H1 (cell line): Measurements from ENCODE around the gene ZBP1. TPM values are rescaled to one million over a fixed set of nuclear protein-coding genes. Genes with fewer than 3 reads are reported as not detected.

Experiments used
- CTCF ChIA-PET: fragments of 300-600 bp; sonication (Branson Sonifier 250); formaldehyde crosslinking; loops from one replicate; lab custom pipeline; 2021; ENCODE audit not compliant: partially characterized antibody; lab: Charles Lee
- POLR2A ChIA-PET: fragments of 300-600 bp; sonication (Branson Sonifier 250); formaldehyde crosslinking; loops from one replicate; lab custom pipeline; 2021; ENCODE audit warnings: inconsistent platforms; ENCODE audit not compliant: partially characterized antibody; lab: Charles Lee
- DNase-seq, 2 experiments: peaks; one replicate each; pipeline versions ENCODE4 v3.0.0 to v3.0.0-alpha.2; 2010 to 2022; ENCODE audit warnings: low spot score in 2 of 2, low read depth in 1 of 2, mixed read lengths in 1 of 2
- FAIRE-seq: peaks from 2 replicates; lab custom pipeline; 2011; peaks lifted over from hg19 to GRCh38; lab: Jason Lieb, UNC
- H2AFZ ChIP-seq: 2 replicates; pipeline ENCODE4 v1.8.1; 2012; ENCODE audit warnings: low read length, inconsistent platforms
- H2AK5ac ChIP-seq: 2 replicates; pipeline ENCODE4 v1.6.1; 2013; ENCODE audit warnings: low read depth, low read length
- H2BK120ac ChIP-seq: replicated peaks from 2 replicates; pipeline ENCODE3; 2013; ENCODE audit warnings: low read depth, low read length, inconsistent platforms
- H2BK12ac ChIP-seq: 2 replicates; pipeline ENCODE4 v1.6.1; 2013; ENCODE audit warnings: low read depth, low read length
- H2BK15ac ChIP-seq: 2 replicates; pipeline ENCODE4 v1.6.1; 2013; ENCODE audit warnings: low read length
- H2BK20ac ChIP-seq: 2 replicates; pipeline ENCODE4 v1.6.1; 2013; ENCODE audit warnings: low read length
- H2BK5ac ChIP-seq: 2 replicates; pipeline ENCODE4 v1.6.1; 2013; ENCODE audit warnings: low read depth, low read length
- H3K14ac ChIP-seq: 2 replicates; pipeline ENCODE4 v1.6.1; 2013; ENCODE audit warnings: inconsistent platforms; ENCODE audit not compliant: insufficient read length
- H3K18ac ChIP-seq: 2 replicates; pipeline ENCODE4 v1.6.1; 2013; ENCODE audit warnings: low read length; ENCODE audit errors: extremely low read depth
- H3K23ac ChIP-seq: 2 replicates; pipeline ENCODE4 v1.6.1; 2013; ENCODE audit warnings: inconsistent platforms; ENCODE audit not compliant: insufficient read length
- H3K23me2 ChIP-seq: 2 replicates; pipeline ENCODE4 v1.6.1; 2013; ENCODE audit warnings: low read depth, low read length
- H3K27ac ChIP-seq: 2 replicates; pipeline ENCODE4 v1.6.1; 2011; ENCODE audit warnings: low read depth, low read length, inconsistent platforms
- H3K27me3 ChIP-seq, 4 experiments: replicated peaks in 1 of 4; 1 replicate in 1 of 4; 2 replicates in 3 of 4; pipeline versions ENCODE4 v1.6.1 to v1.8.1; 2011 to 2013; ENCODE audit warnings: low read length in 3 of 4, mild to moderate bottlenecking in 3 of 4, inconsistent platforms in 2 of 4, mixed read lengths in 2 of 4, moderate library complexity in 1 of 4; ENCODE audit not compliant: control insufficient read depth in 3 of 4, insufficient read depth in 3 of 4; ENCODE audit errors: extremely low read depth in 1 of 4
- H3K36me3 ChIP-seq, 4 experiments: 2 replicates each; pipeline versions ENCODE4 v1.6.1 to v1.8.1; 2011 to 2013; ENCODE audit warnings: mild to moderate bottlenecking in 4 of 4, low read length in 3 of 4, moderate library complexity in 2 of 4, control low read depth in 1 of 4, inconsistent platforms in 1 of 4; ENCODE audit not compliant: insufficient read depth in 4 of 4, control insufficient read depth in 2 of 4
- H3K4ac ChIP-seq: replicated peaks from 2 replicates; pipeline ENCODE3; 2013; ENCODE audit warnings: low read length, low read depth, mixed read lengths, inconsistent platforms; ENCODE audit not compliant: insufficient read length
- H3K4me1 ChIP-seq, 4 experiments: replicated peaks in 1 of 4; 1 replicate in 1 of 4; 2 replicates in 3 of 4; pipeline versions ENCODE4 v1.6.1 to v1.8.1; 2011 to 2013; ENCODE audit warnings: low read length in 3 of 4, inconsistent platforms in 2 of 4, mixed read lengths in 1 of 4; ENCODE audit not compliant: insufficient read depth in 4 of 4, control insufficient read depth in 3 of 4
- H3K4me2 ChIP-seq, 2 experiments: 2 replicates each; pipeline versions ENCODE4 v1.6.1 to v1.8.1; 2011 to 2013; ENCODE audit warnings: low read depth in 2 of 2, low read length in 2 of 2, control low read depth in 1 of 2, inconsistent platforms in 1 of 2, mild to moderate bottlenecking in 1 of 2; ENCODE audit not compliant: insufficient read depth in 1 of 2
- H3K4me3 ChIP-seq, 4 experiments: fragments of 200-600, 300-600 bp in 1 of 4; sonication (generic), shearing (Covaris generic), sonication (Bioruptor Twin) in 1 of 4; 2 replicates each; pipeline versions ENCODE4 v1.5.1 to v1.8.1; 2011 to 2016; ENCODE audit warnings: low read length in 4 of 4, low read depth in 3 of 4, control low read depth in 2 of 4, inconsistent platforms in 2 of 4, mild to moderate bottlenecking in 2 of 4, mixed read lengths in 1 of 4, moderate library complexity in 1 of 4; ENCODE audit not compliant: insufficient read depth in 2 of 4; ENCODE audit errors: extremely low read depth in 1 of 4
- H3K56ac ChIP-seq: replicated peaks from 2 replicates; pipeline ENCODE3; 2013; ENCODE audit warnings: low read depth, mild to moderate bottlenecking, mixed read lengths, low read length, inconsistent platforms; ENCODE audit not compliant: insufficient read length
- H3K79me1 ChIP-seq: 2 replicates; pipeline ENCODE4 v1.6.1; 2013; ENCODE audit warnings: low read depth, low read length, control low read depth
- H3K79me2 ChIP-seq, 2 experiments: 2 replicates each; pipeline versions ENCODE4 v1.6.1 to v1.8.1; 2012 to 2013; ENCODE audit warnings: low read length in 2 of 2, mild to moderate bottlenecking in 2 of 2, inconsistent platforms in 1 of 2; ENCODE audit not compliant: insufficient read depth in 2 of 2, control insufficient read depth in 1 of 2
- H3K9ac ChIP-seq, 4 experiments: replicated peaks in 1 of 4; 1 replicate in 1 of 4; 2 replicates in 3 of 4; pipeline versions ENCODE4 v1.6.1 to v1.8.1; 2011 to 2013; ENCODE audit warnings: low read depth in 3 of 4, low read length in 3 of 4, control low read depth in 2 of 4, mild to moderate bottlenecking in 2 of 4, moderate library complexity in 2 of 4, inconsistent platforms in 1 of 4; ENCODE audit errors: extremely low read depth in 1 of 4
- H3K9me3 ChIP-seq, 2 experiments: 2 replicates each; pipeline versions ENCODE4 v1.6.1 to v1.8.1; 2012 to 2013; ENCODE audit warnings: mild to moderate bottlenecking in 2 of 2, moderate library complexity in 2 of 2, control low read depth in 1 of 2, inconsistent platforms in 1 of 2, low read depth in 1 of 2, low read length in 1 of 2, mixed read lengths in 1 of 2; ENCODE audit not compliant: insufficient read depth in 2 of 2
- H4K20me1 ChIP-seq, 2 experiments: replicated peaks in 1 of 2; 2 replicates each; pipeline versions ENCODE3 to v1.8.1; 2011 to 2013; ENCODE audit warnings: inconsistent platforms in 2 of 2, low read length in 2 of 2, mild to moderate bottlenecking in 1 of 2; ENCODE audit not compliant: insufficient read depth in 2 of 2, control insufficient read depth in 1 of 2
- H4K5ac ChIP-seq: 2 replicates; pipeline ENCODE4 v1.6.1; 2013; ENCODE audit warnings: low read length, low read depth, mixed read lengths, inconsistent platforms; ENCODE audit not compliant: insufficient read length
- H4K8ac ChIP-seq: 2 replicates; pipeline ENCODE4 v1.8.0; 2013; ENCODE audit warnings: mild to moderate bottlenecking, moderate library complexity, low read length, inconsistent platforms; ENCODE audit not compliant: insufficient read depth; ENCODE audit errors: extremely low read depth
- H4K91ac ChIP-seq: replicated peaks from 2 replicates; pipeline ENCODE3; 2013; ENCODE audit warnings: low read length, mixed read lengths, inconsistent platforms; ENCODE audit not compliant: insufficient read length
- ASH2L ChIP-seq: fragments of 200-600, 300-600 bp; sonication (generic); IDR thresholded peaks from one replicate; pipeline ENCODE4 v1.7.1; 2017; ENCODE audit warnings: low read length
- BRCA1 ChIP-seq: IDR thresholded peaks from 2 replicates; pipeline ENCODE4 v1.6.1; 2012; ENCODE audit warnings: low read depth, low read length, improper control_type of control experiment
- E2F6 ChIP-seq: IDR thresholded peaks from 2 replicates; pipeline ENCODE4 v1.6.1; 2012; ENCODE audit warnings: inconsistent platforms
- FOSL1 ChIP-seq: IDR thresholded peaks from 2 replicates; pipeline ENCODE4 v1.6.1; 2011; ENCODE audit warnings: mild to moderate bottlenecking, low read depth, low read length, moderate library complexity; ENCODE audit not compliant: insufficient read depth
- NRF1 ChIP-seq: IDR thresholded peaks from 2 replicates; pipeline ENCODE4 v1.6.1; 2011; ENCODE audit warnings: mild to moderate bottlenecking, low read depth, low read length, improper control_type of control experiment
- POLR2A ChIP-seq, 2 experiments: IDR thresholded peaks; 1 replicate in 1 of 2; 2 replicates in 1 of 2; pipeline ENCODE4 v1.6.1; 2011; ENCODE audit warnings: low read depth in 2 of 2, low read length in 2 of 2, mild to moderate bottlenecking in 2 of 2; ENCODE audit errors: control extremely low read depth in 1 of 2
- POLR2AphosphoS5 ChIP-seq: IDR thresholded peaks from 2 replicates; pipeline ENCODE4 v1.6.1; 2011; ENCODE audit warnings: low read depth, low read length
- POU5F1 ChIP-seq: IDR thresholded peaks from 2 replicates; pipeline ENCODE4 v1.6.1; 2011; ENCODE audit warnings: low read depth, mild to moderate bottlenecking, low read length, moderate library complexity
- TAF7 ChIP-seq: optimal IDR thresholded peaks from 2 replicates; pipeline ENCODE3; 2011; ENCODE audit warnings: low read depth, mild to moderate bottlenecking, inconsistent platforms, low read length, moderate library complexity, borderline replicate concordance
- USF2 ChIP-seq: IDR thresholded peaks from 2 replicates; pipeline ENCODE4 v1.6.1; 2011; ENCODE audit warnings: low read length, improper control_type of control experiment
- WGBS, 2 experiments: shearing (Covaris generic) in 1 of 2; methylation state at CpG; one replicate each; pipeline versions ENCODE4 v1.1.6 to v1.1.7; 2013 to 2015; ENCODE audit warnings: low lambda C conversion rate in 2 of 2, mixed read lengths in 2 of 2, inconsistent platforms in 1 of 2, low coverage in 1 of 2, missing lambda C conversion rate in 1 of 2; ENCODE audit not compliant: insufficient replicate concordance in 2 of 2, insufficient coverage in 1 of 2, insufficient read length in 1 of 2; ENCODE audit errors: extremely low coverage in 1 of 2, missing lambda C conversion rate in 1 of 2; 5-methylcytosine and 5-hydroxymethylcytosine counted together
- polyA plus RNA-seq, 7 experiments: library from polyadenylated mRNA; depleted of rRNA in 3 of 7; stranded (reverse) in 5 of 7; unstranded in 2 of 7; fragments of >200 nt in 5 of 7; fragments of 200-250 nt in 2 of 7; gene quantifications; 1 replicate in 5 of 7; 2 replicates in 1 of 7; 4 replicates in 1 of 7; pipeline versions ENCODE4 v1.2.1 to v1.2.3, GENCODE V29; 2011 to 2013; ENCODE audit warnings: missing spikeins in 2 of 7, mixed read lengths in 2 of 7
- total RNA-seq: library from RNA; stranded (reverse); fragmentation: NEBNext Ultra II Directional; extraction: Animal tissue kit (Norgen Biotek cat#: 25700); gene quantifications from 2 replicates; pipeline ENCODE4 v1.2.1, GENCODE V29; 2021

ZBP1 gene
- total and polyA plus RNA-seq, 2 of the 8 experiments (the other 6 are each of a cell fraction or from before 2014, with no cell fraction given) = not detected

- DNase-seq = no peak
- peaks cover 1% of the 10 kb centered on the region; the same call in 1 of the 2 replicates for H3K23me2 ChIP-seq
- no peak overlapping the region for H3K4me3 ChIP-seq
- no peak overlapping the region for H3K23ac ChIP-seq
- no peak overlapping the region for H2BK120ac ChIP-seq
- no peak overlapping the region for H3K27ac ChIP-seq
- TF ChIP-seq USF2 = no peak
- no peak for TF ChIP-seq BRCA1
- TF ChIP-seq NRF1 = no peak
- TF ChIP-seq E2F6 = no peak
- no peak for TF ChIP-seq POLR2AphosphoS5
- no peak for TF ChIP-seq ASH2L
- no peak for TF ChIP-seq POLR2A (IDR thresholded peaks at IDR 0.05; ENCODE audit: control extremely low read depth in 1 of 2, low read depth in 2 of 2, low read length in 2 of 2)
- TF ChIP-seq TAF7 = no peak
- no peak for TF ChIP-seq FOSL1
- no peak for TF ChIP-seq POU5F1
- TF ChIP-seq, all 59 proteins: peak for 0
- H2BK12ac ChIP-seq = no peak overlapping the region
- peaks cover 0 to 2% (median 0%) of the 10 kb centered on the region in 4 experiments; a peak in 3 of 7 replicates for H3K27me3 ChIP-seq
- no peak overlapping the region for H3K4me2 ChIP-seq
- no peak overlapping the region for H2AK5ac ChIP-seq
- H3K79me2 ChIP-seq = no peaks in the 10 kb centered on the region
- FAIRE-seq = no peak
- H2AFZ ChIP-seq = no peak overlapping the region
- no peaks in the 10 kb centered on the region for H3K36me3 ChIP-seq
- no peak overlapping the region for H2BK15ac ChIP-seq
- no peak overlapping the region for H3K14ac ChIP-seq
- ChIA-PET CTCF (interaction anchor here (0.7 to 2.9 kb wide), 5 partner anchors 14 to 631 kb away, joined by 3 to 10 read pairs (median 5); no protein-coding TSS in a partner anchor), POLR2A (no interaction called here)
- peaks cover 0 to 3% (median 1%) of the 10 kb centered on the region in 4 experiments; a peak in 4 of 7 replicates for H3K4me1 ChIP-seq
- 95% methylated on average over 9 of the region's 10 CpGs; no CpG with 5 or more reads in 1 of the 2 experiments for WGBS, 2 experiments
- H2BK20ac ChIP-seq = no peak overlapping the region
- H4K91ac ChIP-seq = no peak overlapping the region
- no peak overlapping the region for H3K18ac ChIP-seq
- H3K9me3 ChIP-seq = no peaks in the 10 kb centered on the region
- H3K4ac ChIP-seq = no peak overlapping the region
- H4K20me1 ChIP-seq = no peaks in the 10 kb centered on the region
- no peak overlapping the region for H3K9ac ChIP-seq
- H4K5ac ChIP-seq = no peak overlapping the region
- H3K56ac ChIP-seq = no peak overlapping the region
- no peak overlapping the region; the same call in 1 of the 2 replicates for H4K8ac ChIP-seq
- H3K79me1 ChIP-seq = no peaks in the 10 kb centered on the region
- no peak overlapping the region for H2BK5ac ChIP-seq
These were observed 41.6 kb downstream of the ZBP1 start for GRCh38 chr20:57578476-57579165.
